HG02840 (cell line): Measurements from ENCODE around the gene FRAT2.
"Not testable (repeated sequence)": the region's sequence is repeated elsewhere in the genome, so short reads cannot be mapped to it uniquely, and the experiment has no call there.

Source experiments
- ATAC-seq: cut with Tn5 transposase; IDR thresholded peaks from one replicate; pipeline ENCODE4 v1.9.1; 2021; ENCODE audit warnings: mild to moderate bottlenecking, moderate library complexity, moderate number of reproducible peaks; ENCODE audit not compliant: unreplicated experiment, low FRiP score

FRAT2 gene

GRCh38 chr10:97292862-97293198 is 41.7 kb downstream of the FRAT2 start:
- ATAC-seq, result no peak

- peak; percentile 99 for ATAC-seq
Observed at GRCh38 chr10:97292097-97292861, 42.2 kb downstream of the FRAT2 start, which contains the start of gene ARHGAP19. TSS of gene ARHGAP19 (minus strand) at chr10:97292637. CDS start at chr10:97292627, 10 bp downstream.

GRCh38 chr10:97291357-97292096 is 43.0 kb downstream of the FRAT2 start:
- ATAC-seq, result no peak

GRCh38 chr10:97290576-97291356 is 43.8 kb downstream of the FRAT2 start:
- ATAC-seq, result not testable (repeated sequence)

GRCh38 chr10:97290076-97290475 is 44.5 kb downstream of the FRAT2 start:
- not testable (repeated sequence) for ATAC-seq
